ENCODE measurements around the gene DPPA2. TPM values are rescaled to one million over a fixed set of nuclear protein-coding genes. Genes with fewer than 3 reads are reported as not detected.

DPPA2 gene
- total RNA-seq, 1 experiment from 2014 or later: not detected

GRCh38 chr3:109331692-109332091, 15.4 kb upstream of the DPPA2 start:
- CTCF ChIA-PET: interaction anchor here (0.7 kb wide), 1 partner anchor 273 kb away, joined by 5 read pairs; no protein-coding TSS in a partner anchor

GRCh38 chr3:109330405-109330804, 14.1 kb upstream of the DPPA2 start:
- Mint-ChIP-seq H3K27ac (ENCODE audit: unreplicated experiment) (no peak overlapping the region), H3K36me3 (ENCODE audit: insufficient read depth, unreplicated experiment) (no peaks in the 10 kb centered on the region), H3K4me3 (ENCODE audit: low read depth, unreplicated experiment) (no peak overlapping the region), H3K4me1 (ENCODE audit: low read depth, unreplicated experiment) (no peaks in the 10 kb centered on the region), H3K9me3 (ENCODE audit: low read depth, unreplicated experiment) (no peaks in the 10 kb centered on the region), H3K27me3 (ENCODE audit: unreplicated experiment) (no peaks in the 10 kb centered on the region)
- BruUV-seq (replicated peaks): no TSS peak
- intact Hi-C loops (cut with micrococcal nuclease; ENCODE audit: unreplicated experiment): no loop called here
- CTCF ChIA-PET: no interaction called here
- no peak for TF ChIP-seq CTCF (IDR thresholded peaks at IDR 0.05; ENCODE audit: unreplicated experiment)
- no peak for DNase-seq

More at GRCh38 chr3:109331692-109332091, 15.4 kb upstream of the DPPA2 start:
- no peaks in the 10 kb centered on the region for H3K4me1 Mint-ChIP-seq (ENCODE audit: low read depth, unreplicated experiment)
- no peak for DNase-seq
- intact Hi-C loops (cut with micrococcal nuclease; ENCODE audit: unreplicated experiment): no loop called here
- H3K27ac Mint-ChIP-seq (ENCODE audit: unreplicated experiment): no peak overlapping the region
- H3K9me3 Mint-ChIP-seq (ENCODE audit: low read depth, unreplicated experiment): no peaks in the 10 kb centered on the region
- H3K4me3 Mint-ChIP-seq (ENCODE audit: low read depth, unreplicated experiment): no peak overlapping the region
- BruUV-seq (replicated peaks): no TSS peak
- TF ChIP-seq CTCF (IDR thresholded peaks at IDR 0.05; ENCODE audit: unreplicated experiment): no peak
- no peaks in the 10 kb centered on the region for H3K36me3 Mint-ChIP-seq (ENCODE audit: insufficient read depth, unreplicated experiment)
- H3K27me3 Mint-ChIP-seq (ENCODE audit: unreplicated experiment): no peaks in the 10 kb centered on the region

- intact Hi-C loops (cut with micrococcal nuclease; ENCODE audit: unreplicated experiment): no loop called here
- Mint-ChIP-seq H3K27ac (ENCODE audit: unreplicated experiment) (no peak overlapping the region), H3K36me3 (ENCODE audit: insufficient read depth, unreplicated experiment) (no peaks in the 10 kb centered on the region), H3K4me1 (ENCODE audit: low read depth, unreplicated experiment) (no peaks in the 10 kb centered on the region), H3K9me3 (ENCODE audit: low read depth, unreplicated experiment) (no peaks in the 10 kb centered on the region), H3K4me3 (ENCODE audit: low read depth, unreplicated experiment) (no peak overlapping the region), H3K27me3 (ENCODE audit: unreplicated experiment) (no peaks in the 10 kb centered on the region)
- TF ChIP-seq CTCF (IDR thresholded peaks at IDR 0.05; ENCODE audit: unreplicated experiment): no peak
- DNase-seq: no peak
- no TSS peak for BruUV-seq (replicated peaks)
- CTCF ChIA-PET: no interaction called here
These were observed 11.9 kb upstream of the DPPA2 start for GRCh38 chr3:109328202-109328601.

- no peak for TF ChIP-seq CTCF (IDR thresholded peaks at IDR 0.05; ENCODE audit: unreplicated experiment)
- H3K27ac Mint-ChIP-seq (ENCODE audit: unreplicated experiment): no peak overlapping the region
- CTCF ChIA-PET: no interaction called here
- no peaks in the 10 kb centered on the region for H3K36me3 Mint-ChIP-seq (ENCODE audit: insufficient read depth, unreplicated experiment)
- DNase-seq: no peak
- H3K4me3 Mint-ChIP-seq (ENCODE audit: low read depth, unreplicated experiment): no peak overlapping the region
- H3K9me3 Mint-ChIP-seq (ENCODE audit: low read depth, unreplicated experiment): no peaks in the 10 kb centered on the region
- no peaks in the 10 kb centered on the region for H3K27me3 Mint-ChIP-seq (ENCODE audit: unreplicated experiment)
- H3K4me1 Mint-ChIP-seq (ENCODE audit: low read depth, unreplicated experiment): no peaks in the 10 kb centered on the region
- no TSS peak for BruUV-seq (replicated peaks)
- intact Hi-C loops (cut with micrococcal nuclease; ENCODE audit: unreplicated experiment): no loop called here
These were observed 9.3 kb upstream of the DPPA2 start for GRCh38 chr3:109325657-109326056.

All from Calu3 (cell line).